SK-MEL-5 (cell line): ENCODE data around the gene EML4. TPM values are rescaled to one million over a fixed set of nuclear protein-coding genes. Genes with fewer than 3 reads are reported as not detected.
"Not testable (repeated sequence)": the region's sequence is repeated elsewhere in the genome, so short reads cannot be mapped to it uniquely, and the experiment has no call there.

ENCODE experiments used
- DNase-seq: peaks from one replicate; pipeline ENCODE4 v3.0.0-alpha.2; 2016; ENCODE audit warnings: low read depth, low spot score
- in situ Hi-C: cut with HindIII; loops from 2 replicates; pipeline ENCODE4 v1.10.0; 2016; ENCODE audit warnings: low sequenced_read_pairs, high pct_unique_total_duplicates, low pct_unique_long_range_greater_than_20kb
- total RNA-seq: library from RNA; depleted of rRNA; stranded (reverse); fragments of >200 nt; shearing (Covaris generic); gene quantifications from 2 replicates; pipeline ENCODE4 v1.2.3, GENCODE V29; 2014

Gene EML4
- total RNA-seq, 1 experiment from 2014 or later, result 78.4 TPM

GRCh38 chr2:42164971-42165370, 4.2 kb upstream of the EML4 start:
- in situ Hi-C loops, result no loop called here
- DNase-seq, result no peak

- DNase-seq, result no peak
- in situ Hi-C loops, result no loop called here
These were observed 1.7 kb upstream of the EML4 start for GRCh38 chr2:42167458-42167857.

- no peak for DNase-seq
- in situ Hi-C loops, result no loop called here
These were observed 574 bp upstream of the EML4 start for GRCh38 chr2:42168459-42169099.

- DNase-seq, result no peak
These were observed 845 bp downstream of the EML4 start for GRCh38 chr2:42169874-42170521.

GRCh38 chr2:42170619-42171395, 1.7 kb downstream of the EML4 start:
- in situ Hi-C loops, result no loop called here
- DNase-seq, result no peak

More at GRCh38 chr2:42169874-42170521, 845 bp downstream of the EML4 start:
- in situ Hi-C loops, result no loop called here

GRCh38 chr2:42171396-42171980, 2.3 kb downstream of the EML4 start:
- in situ Hi-C loops, result no loop called here
- no peak for DNase-seq

GRCh38 chr2:42172020-42172419, 2.9 kb downstream of the EML4 start:
- in situ Hi-C loops, result no loop called here

GRCh38 chr2:42172566-42172965, 3.4 kb downstream of the EML4 start:
- in situ Hi-C loops, result no loop called here
- DNase-seq, result no peak

More at GRCh38 chr2:42172020-42172419, 2.9 kb downstream of the EML4 start:
- DNase-seq, result no peak

- DNase-seq, in situ Hi-C loops: not testable (repeated sequence)
These were observed 4.3 kb downstream of the EML4 start for GRCh38 chr2:42173467-42173866.

GRCh38 chr2:42176992-42177738, 8.0 kb downstream of the EML4 start:
- no peak for DNase-seq

GRCh38 chr2:42178335-42178734, 9.2 kb downstream of the EML4 start:
- in situ Hi-C loops, result no loop called here
- no peak for DNase-seq

More at GRCh38 chr2:42176992-42177738, 8.0 kb downstream of the EML4 start:
- in situ Hi-C loops, result no loop called here

GRCh38 chr2:42180300-42180699, 11.1 kb downstream of the EML4 start:
- no peak for DNase-seq
- in situ Hi-C loops, result no loop called here

- in situ Hi-C loops, result no loop called here
- DNase-seq, result no peak
These were observed 13.6 kb downstream of the EML4 start for GRCh38 chr2:42182654-42183308.

- in situ Hi-C loops, result no loop called here
- no peak for DNase-seq
These were observed 14.6 kb downstream of the EML4 start for GRCh38 chr2:42183775-42184174.

GRCh38 chr2:42184346-42184745, 15.2 kb downstream of the EML4 start:
- in situ Hi-C loops, result no loop called here
- no peak for DNase-seq

GRCh38 chr2:42185220-42185921, 16.2 kb downstream of the EML4 start:
- in situ Hi-C loops, result no loop called here
- DNase-seq, result no peak

GRCh38 chr2:42186366-42186765, 17.2 kb downstream of the EML4 start:
- no peak for DNase-seq
- in situ Hi-C loops, result no loop called here
